ENCODE results near the gene CPLX4. TPM values are rescaled to one million over a fixed set of nuclear protein-coding genes. Genes with fewer than 3 reads are reported as not detected.

Gene CPLX4
- total RNA-seq, 1 donor from 2014 or later = not detected

- no peaks in the 10 kb centered on the region for H3K4me1 Mint-ChIP-seq (ENCODE audit: low read depth)
- H3K9me3 Mint-ChIP-seq (ENCODE audit: low read depth) = no peaks in the 10 kb centered on the region
- DNase-seq (ENCODE audit: low spot score) = no peak
- TF ChIP-seq, protein P1, sequence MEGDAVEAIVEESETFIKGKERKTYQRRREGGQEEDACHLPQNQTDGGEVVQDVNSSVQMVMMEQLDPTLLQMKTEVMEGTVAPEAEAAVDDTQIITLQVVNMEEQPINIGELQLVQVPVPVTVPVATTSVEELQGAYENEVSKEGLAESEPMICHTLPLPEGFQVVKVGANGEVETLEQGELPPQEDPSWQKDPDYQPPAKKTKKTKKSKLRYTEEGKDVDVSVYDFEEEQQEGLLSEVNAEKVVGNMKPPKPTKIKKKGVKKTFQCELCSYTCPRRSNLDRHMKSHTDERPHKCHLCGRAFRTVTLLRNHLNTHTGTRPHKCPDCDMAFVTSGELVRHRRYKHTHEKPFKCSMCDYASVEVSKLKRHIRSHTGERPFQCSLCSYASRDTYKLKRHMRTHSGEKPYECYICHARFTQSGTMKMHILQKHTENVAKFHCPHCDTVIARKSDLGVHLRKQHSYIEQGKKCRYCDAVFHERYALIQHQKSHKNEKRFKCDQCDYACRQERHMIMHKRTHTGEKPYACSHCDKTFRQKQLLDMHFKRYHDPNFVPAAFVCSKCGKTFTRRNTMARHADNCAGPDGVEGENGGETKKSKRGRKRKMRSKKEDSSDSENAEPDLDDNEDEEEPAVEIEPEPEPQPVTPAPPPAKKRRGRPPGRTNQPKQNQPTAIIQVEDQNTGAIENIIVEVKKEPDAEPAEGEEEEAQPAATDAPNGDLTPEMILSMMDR (IDR thresholded peaks at IDR 0.05) = no peak
- no peak overlapping the region for H3K4me3 Mint-ChIP-seq (ENCODE audit: unreplicated experiment)
- H3K27me3 Mint-ChIP-seq (ENCODE audit: low read depth) = no peaks in the 10 kb centered on the region
- peaks cover 38% of the 10 kb centered on the region for H3K36me3 Mint-ChIP-seq (ENCODE audit: low read depth)
- no peak overlapping the region for H3K27ac Mint-ChIP-seq (ENCODE audit: unreplicated experiment)
These were observed 10.2 kb upstream of the CPLX4 start for GRCh38 chr18:59328683-59329082.

GRCh38 chr18:59325965-59326364, 7.5 kb upstream of the CPLX4 start:
- peaks cover 27% of the 10 kb centered on the region for H3K36me3 Mint-ChIP-seq (ENCODE audit: low read depth)
- TF ChIP-seq, protein P1 (IDR thresholded peaks at IDR 0.05) = no peak
- no peak overlapping the region for H3K4me3 Mint-ChIP-seq (ENCODE audit: unreplicated experiment)
- H3K27me3 Mint-ChIP-seq (ENCODE audit: low read depth) = peaks cover under 1% of the 10 kb centered on the region
- no peak overlapping the region for H3K27ac Mint-ChIP-seq (ENCODE audit: unreplicated experiment)
- no peaks in the 10 kb centered on the region for H3K9me3 Mint-ChIP-seq (ENCODE audit: low read depth)
- DNase-seq (ENCODE audit: low spot score) = no peak
- H3K4me1 Mint-ChIP-seq (ENCODE audit: low read depth) = no peaks in the 10 kb centered on the region

- TF ChIP-seq, protein P1 (IDR thresholded peaks at IDR 0.05) = no peak
- no peak overlapping the region for H3K27ac Mint-ChIP-seq (ENCODE audit: unreplicated experiment)
- H3K4me3 Mint-ChIP-seq (ENCODE audit: unreplicated experiment) = no peak overlapping the region
- no peaks in the 10 kb centered on the region for H3K4me1 Mint-ChIP-seq (ENCODE audit: low read depth)
- peaks cover 27% of the 10 kb centered on the region for H3K36me3 Mint-ChIP-seq (ENCODE audit: low read depth)
- DNase-seq (ENCODE audit: low spot score) = no peak
- H3K9me3 Mint-ChIP-seq (ENCODE audit: low read depth) = no peaks in the 10 kb centered on the region
- H3K27me3 Mint-ChIP-seq (ENCODE audit: low read depth) = peaks cover 4% of the 10 kb centered on the region
These were observed 6.1 kb upstream of the CPLX4 start for GRCh38 chr18:59324623-59324971.

- TF ChIP-seq, protein P1 (IDR thresholded peaks at IDR 0.05) = no peak
- Mint-ChIP-seq H3K36me3 (ENCODE audit: low read depth) (peaks cover 26% of the 10 kb centered on the region), H3K4me3 (ENCODE audit: unreplicated experiment) (no peak overlapping the region), H3K9me3 (ENCODE audit: low read depth) (no peaks in the 10 kb centered on the region), H3K4me1 (ENCODE audit: low read depth) (no peaks in the 10 kb centered on the region), H3K27me3 (ENCODE audit: low read depth) (peaks cover 6% of the 10 kb centered on the region), H3K27ac (ENCODE audit: unreplicated experiment) (no peak overlapping the region)
- no peak for DNase-seq (ENCODE audit: low spot score)
These were observed 5.6 kb upstream of the CPLX4 start for GRCh38 chr18:59323931-59324622.

GRCh38 chr18:59311631-59312030, 6.8 kb downstream of the CPLX4 start:
- Mint-ChIP-seq H3K27me3 (ENCODE audit: low read depth) (peaks cover 38% of the 10 kb centered on the region), H3K27ac (ENCODE audit: unreplicated experiment) (no peak overlapping the region), H3K4me1 (ENCODE audit: low read depth) (peaks cover 2% of the 10 kb centered on the region), H3K9me3 (ENCODE audit: low read depth) (no peaks in the 10 kb centered on the region), H3K36me3 (ENCODE audit: low read depth) (no peaks in the 10 kb centered on the region), H3K4me3 (ENCODE audit: unreplicated experiment) (no peak overlapping the region)
- no peak for DNase-seq (ENCODE audit: low spot score)
- TF ChIP-seq, protein P1 (IDR thresholded peaks at IDR 0.05) = no peak
